Measurements from ENCODE around the gene SH3GLB1.
A peak's percentile ranks its signal among the peaks of the same experiment; 100 is the strongest.

The SH3GLB1 gene

GRCh38 chr1:86708920-86709319 lies 4.5 kb downstream of the SH3GLB1 start:
- TF ChIP-seq CTCF (conservative IDR thresholded peaks at IDR 0.05; ENCODE audit: control insufficient read depth, insufficient read depth, low read depth, low read length): no peak
- DNase-seq (ENCODE audit: low read depth): peak; percentile 35
- no peak overlapping the region for H3K4me3 ChIP-seq (ENCODE audit: control insufficient read depth, low read depth, low read length)

GRCh38 chr1:86712088-86712860 lies 7.9 kb downstream of the SH3GLB1 start:
- TF ChIP-seq CTCF (conservative IDR thresholded peaks at IDR 0.05; ENCODE audit: control insufficient read depth, insufficient read depth, low read depth, low read length): no peak
- DNase-seq (ENCODE audit: low read depth): no peak
- no peak overlapping the region for H3K4me3 ChIP-seq (ENCODE audit: control insufficient read depth, low read depth, low read length)

GRCh38 chr1:86713477-86713876 lies 9.1 kb downstream of the SH3GLB1 start:
- no peak for TF ChIP-seq CTCF (conservative IDR thresholded peaks at IDR 0.05; ENCODE audit: control insufficient read depth, insufficient read depth, low read depth, low read length)
- no peak overlapping the region for H3K4me3 ChIP-seq (ENCODE audit: control insufficient read depth, low read depth, low read length)
- DNase-seq (ENCODE audit: low read depth): no peak

GRCh38 chr1:86714159-86714558 lies 9.8 kb downstream of the SH3GLB1 start:
- H3K4me3 ChIP-seq (ENCODE audit: control insufficient read depth, low read depth, low read length): no peak overlapping the region
- DNase-seq (ENCODE audit: low read depth): no peak
- no peak for TF ChIP-seq CTCF (conservative IDR thresholded peaks at IDR 0.05; ENCODE audit: control insufficient read depth, insufficient read depth, low read depth, low read length)

GRCh38 chr1:86714561-86715244 lies 10.3 kb downstream of the SH3GLB1 start:
- DNase-seq (ENCODE audit: low read depth): no peak
- TF ChIP-seq CTCF (conservative IDR thresholded peaks at IDR 0.05; ENCODE audit: control insufficient read depth, insufficient read depth, low read depth, low read length): no peak
- no peak overlapping the region for H3K4me3 ChIP-seq (ENCODE audit: control insufficient read depth, low read depth, low read length)

- TF ChIP-seq CTCF (conservative IDR thresholded peaks at IDR 0.05; ENCODE audit: control insufficient read depth, insufficient read depth, low read depth, low read length): no peak
- no peak for DNase-seq (ENCODE audit: low read depth)
- no peak overlapping the region for H3K4me3 ChIP-seq (ENCODE audit: control insufficient read depth, low read depth, low read length)
These were observed 14.4 kb downstream of the SH3GLB1 start for GRCh38 chr1:86718786-86719185.
